Esophagus muscularis mucosa (tissue), 3 donors: ENCODE data around the gene TNFSF4.

ENCODE experiments used
- CTCF ChIP-seq, 3 experiments: fragments of 200-600 bp in 2 of 3; fragments of 450-650 bp in 1 of 3; sonication (generic) in 2 of 3; IDR thresholded peaks; one replicate each; pipeline ENCODE4 v1.5.1; 2017 to 2019; ENCODE audit warnings: antibody characterized with exemption in 3 of 3, mild to moderate bottlenecking in 2 of 3, moderate library complexity in 1 of 3
- EP300 ChIP-seq: sonication (generic); formaldehyde crosslinking; IDR thresholded peaks from one replicate; pipeline ENCODE4 v1.6.1; 2017; ENCODE audit warnings: antibody characterized with exemption

- TF ChIP-seq CTCF (IDR thresholded peaks at IDR 0.05) (no peak), EP300 (no peak)
These were observed 33.5 kb upstream of the TNFSF4 start for GRCh38 chr1:173240609-173241008.
